K562 (cell line): ENCODE results near the gene PTPRR. TPM values are rescaled to one million over a fixed set of nuclear protein-coding genes. Genes with fewer than 3 reads are reported as not detected.

ENCODE experiments used
- ATAC-seq: fragments of 200-7000 bp; cut with Tn5 transposase; 3 replicates; pipeline ENCODE4 v1.9.1; 2020; ENCODE audit warnings: moderate library complexity
- BruUV-seq: library from RNA; stranded (reverse); fragments of 400-500 nt; replicated peaks from 2 replicates; lab custom pipeline; 2021; lab: Mats Ljungman, UMichigan
- CTCF ChIA-PET: fragments of 300-600 bp; formaldehyde crosslinking; extraction: SDS; loops from one replicate; lab custom pipeline; 2021; ENCODE audit warnings: low intra/inter-chr PET ratio; lab: Yijun Ruan, JAX
- POLR2A ChIA-PET: fragments of 300-600, 350-650 bp; sonication (Branson Sonifier 250); formaldehyde crosslinking; extraction: SDS; loops from one replicate; lab custom pipeline; 2021; ENCODE audit warnings: antibody characterized with exemption, inconsistent platforms; lab: Yijun Ruan, JAX
- DNase-seq, 4 experiments: peaks; one replicate each; pipeline versions ENCODE4 v3.0.0 to v3.0.0-alpha.2; 2011 to 2018; ENCODE audit warnings: low spot score in 3 of 4, mixed read lengths in 3 of 4; ENCODE audit errors: extremely low read depth in 1 of 4
- FAIRE-seq: peaks from 2 replicates; lab custom pipeline; 2011; peaks lifted over from hg19 to GRCh38; lab: Jason Lieb, UNC
- H2AFZ ChIP-seq: 2 replicates; pipeline ENCODE4 v1.6.0; 2011; ENCODE audit warnings: low read depth, low read length, control low read depth, inconsistent platforms
- H3K27ac ChIP-seq: fragments of 200-600 bp; 3 replicates; pipeline ENCODE4 v1.8.0; 2011; ENCODE audit warnings: low read depth, mild to moderate bottlenecking, control low read depth, inconsistent platforms, low read length, moderate library complexity, mixed read lengths; ENCODE audit errors: extremely low read depth
- H3K27me3 ChIP-seq, 2 experiments: fragments of 300-600 bp in 1 of 2; 2 replicates in 1 of 2; 3 replicates in 1 of 2; pipeline versions ENCODE4 v1.6.0 to v1.8.0; 2011; ENCODE audit warnings: inconsistent platforms in 2 of 2, low read length in 2 of 2, mild to moderate bottlenecking in 1 of 2, mixed read lengths in 1 of 2, moderate library complexity in 1 of 2; ENCODE audit not compliant: control insufficient read depth in 2 of 2, insufficient read depth in 2 of 2
- H3K36me3 ChIP-seq: fragments of 300-600 bp; 3 replicates; pipeline ENCODE4 v1.8.0; 2011; ENCODE audit warnings: mild to moderate bottlenecking, low read length, inconsistent platforms; ENCODE audit not compliant: control insufficient read depth, insufficient read depth
- H3K4me1 ChIP-seq, 2 experiments: fragments of 200-600 bp in 1 of 2; replicated peaks in 1 of 2; 2 replicates in 1 of 2; 3 replicates in 1 of 2; pipeline versions ENCODE4 v1.5.1 to v1.8.0; 2011; ENCODE audit warnings: inconsistent platforms in 2 of 2, low read length in 2 of 2, mild to moderate bottlenecking in 1 of 2, mixed read lengths in 1 of 2, moderate library complexity in 1 of 2; ENCODE audit not compliant: control insufficient read depth in 2 of 2, insufficient read depth in 2 of 2
- H3K4me2 ChIP-seq: 2 replicates; pipeline ENCODE4 v1.6.1; 2011; ENCODE audit warnings: low read length, control low read depth, inconsistent platforms, mixed read lengths; ENCODE audit not compliant: insufficient read depth
- H3K4me3 ChIP-seq: fragments of 200-600 bp; sonication (generic), shearing (Covaris generic); 2 replicates; pipeline ENCODE4 v1.5.1; 2016; ENCODE audit warnings: control low read depth, inconsistent platforms
- H3K79me2 ChIP-seq: fragments of 200-600 bp; 3 replicates; pipeline ENCODE4 v1.8.0; 2011; ENCODE audit warnings: low read length, inconsistent platforms; ENCODE audit not compliant: control insufficient read depth, insufficient read depth
- H3K9ac ChIP-seq, 2 experiments: 2 replicates each; pipeline versions ENCODE4 v1.6.0 to v1.6.1; 2011; ENCODE audit warnings: low read depth in 2 of 2, low read length in 2 of 2, control low read depth in 1 of 2, inconsistent platforms in 1 of 2, mild to moderate bottlenecking in 1 of 2, mixed read lengths in 1 of 2; ENCODE audit not compliant: insufficient read depth in 1 of 2
- H3K9me1 ChIP-seq: one replicate; pipeline ENCODE4 v1.6.0; 2011; ENCODE audit warnings: inconsistent platforms, mild to moderate bottlenecking, low read length, moderate library complexity; ENCODE audit not compliant: control insufficient read depth, insufficient read depth
- H3K9me3 ChIP-seq: replicated peaks from 2 replicates; pipeline ENCODE4 v1.5.1; 2011; ENCODE audit warnings: low read depth, low read length, inconsistent platforms; ENCODE audit not compliant: control insufficient read depth, insufficient read depth
- H4K20me1 ChIP-seq: replicated peaks from 2 replicates; pipeline ENCODE4 v1.6.1; 2011; ENCODE audit warnings: low read length, inconsistent platforms, mixed read lengths; ENCODE audit not compliant: control insufficient read depth, insufficient read depth
- CHD2 ChIP-seq: IDR thresholded peaks from 2 replicates; pipeline ENCODE4 v1.6.1; 2011; ENCODE audit warnings: low read depth, low read length
- COPS2 ChIP-seq: fragments of 450-650 bp; conservative IDR thresholded peaks from 2 replicates; pipeline ENCODE4 v1.6.1; 2016; ENCODE audit warnings: mild to moderate bottlenecking, moderate library complexity
- NFIC ChIP-seq: fragments of 450-650 bp; IDR thresholded peaks from 2 replicates; pipeline ENCODE4 v1.6.1; 2017; ENCODE audit warnings: mild to moderate bottlenecking, inconsistent platforms
- NFIX ChIP-seq: fragments of 250-450 bp; sonication (Bioruptor Pico); IDR thresholded peaks from 2 replicates; pipeline ENCODE4 v1.4.0; 2020; ENCODE audit warnings: low read depth, mild to moderate bottlenecking, moderate library complexity
- NUFIP1 ChIP-seq: fragments of 450-650 bp; IDR thresholded peaks from 2 replicates; pipeline ENCODE4 v1.6.1; 2018; ENCODE audit not compliant: partially characterized antibody
- TAL1 ChIP-seq: fragments of 450-650 bp; IDR thresholded peaks from 2 replicates; pipeline ENCODE4 v1.6.1; 2016; ENCODE audit warnings: mild to moderate bottlenecking
- ZNF212 ChIP-seq: fragments of 450-650 bp; formaldehyde crosslinking; IDR thresholded peaks from 2 replicates; pipeline ENCODE4 v1.4.0; 2020; ENCODE audit warnings: mild to moderate bottlenecking
- WGBS: fragments of 100-300 bp; shearing (Covaris generic); methylation state at CpG from one replicate; pipeline ENCODE4 v1.1.6; 2016; ENCODE audit warnings: low coverage, mixed read lengths; ENCODE audit not compliant: insufficient coverage; ENCODE audit errors: missing lambda C conversion rate; 5-methylcytosine and 5-hydroxymethylcytosine counted together
- in situ Hi-C: fragments of 300-500 bp; cut with MboI; formaldehyde crosslinking; loops from 4 replicates; pipeline ENCODE4 v1.15.0; 2018; ENCODE audit warnings: inconsistent platforms, mixed read lengths
- intact Hi-C: fragments of 100-400 bp; cut with micrococcal nuclease; formaldehyde crosslinking; loops from 2 replicates; pipeline ENCODE4 v1.14.2; 2022
- polyA plus RNA-seq, 8 experiments: library from polyadenylated mRNA; depleted of rRNA in 4 of 8; stranded (reverse) in 5 of 8; unstranded in 3 of 8; fragments of >200 nt; fragmentation: Nextera tagmentation in 2 of 8; fragmentation: Illumina TruSeq in 1 of 8; extraction: Ambion mirVana in 2 of 8; extraction: Trizol in 1 of 8; gene quantifications; 2 replicates each; pipeline versions ENCODE4 v1.2.1 to v1.2.3, GENCODE V29; 2011 to 2014; ENCODE audit warnings: inconsistent platforms in 1 of 8, missing spikeins in 1 of 8
- total RNA-seq, 7 experiments: library from RNA; depleted of rRNA in 6 of 7; stranded (reverse); fragments of >200 nt in 6 of 7; fragmentation: Illumina TruSeq in 2 of 7; extraction: Trizol in 2 of 7; gene quantifications; 2 replicates each; pipeline versions ENCODE4 v1.2.1 to v1.2.3, GENCODE V29; 2011 to 2021; ENCODE audit warnings: low replicate concordance in 1 of 7
- TF ChIP-seq, protein P1 (sequence below): sonication (generic); formaldehyde crosslinking; IDR thresholded peaks from 2 replicates; pipeline ENCODE4 v1.9.0; 2022; ENCODE audit warnings: mild to moderate bottlenecking, missing genetic modification reagents

PTPRR gene
- total and polyA plus RNA-seq, 9 of the 15 experiments (the other 6 are each of a cell fraction or from before 2014, with no cell fraction given), result 6.6 to 41.7 (median 12.3) TPM

DNA sequence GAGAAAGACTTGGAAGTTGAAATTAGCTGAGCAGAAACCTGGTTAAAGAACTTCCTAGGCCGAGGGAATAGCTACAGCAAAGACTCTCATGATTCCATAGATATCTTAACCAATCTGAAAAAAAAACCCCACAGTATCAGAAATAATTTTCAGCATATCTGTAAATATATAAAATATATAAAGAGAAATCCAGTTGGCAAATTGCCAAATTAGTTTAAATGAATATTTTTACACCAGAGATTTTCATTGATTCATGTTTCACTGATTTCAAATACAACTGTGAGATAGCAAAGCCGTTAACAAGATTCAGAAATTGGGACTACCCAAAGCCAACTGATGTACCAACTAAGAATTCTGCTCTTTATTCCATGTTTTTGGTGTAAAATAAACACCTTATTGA lies 6.8 kb upstream of the PTPRR start:
- ChIA-PET CTCF (no interaction called here), POLR2A (no interaction called here)
- H4K20me1 ChIP-seq, result no peaks in the 10 kb centered on the region
- no peak overlapping the region for H3K4me2 ChIP-seq
- intact Hi-C loops (no loop called here), in situ Hi-C loops (no loop called here)
- BruUV-seq, result no TSS peak
- no peaks in the 10 kb centered on the region for H3K36me3 ChIP-seq
- no peak for DNase-seq
- H3K27ac ChIP-seq, result no peak overlapping the region
- H2AFZ ChIP-seq, result no peak overlapping the region
- no peaks in the 10 kb centered on the region for H3K79me2 ChIP-seq
- no peak for ATAC-seq
- H3K9me3 ChIP-seq, result no peaks in the 10 kb centered on the region
- H3K9ac ChIP-seq, result no peak overlapping the region
- WGBS, result 0% methylated on average over 2 of the region's 2 CpGs
- H3K9me1 ChIP-seq, result no peaks in the 10 kb centered on the region
- no peaks in the 10 kb centered on the region for H3K27me3 ChIP-seq
- no peaks in the 10 kb centered on the region for H3K4me1 ChIP-seq
- FAIRE-seq, result no peak
- no peak overlapping the region for H3K4me3 ChIP-seq
- TF ChIP-seq NFIC (peak; percentile 96), NUFIP1 (no peak), NFIX (CRISPR knock-in tag) (peak; percentile 98)
- TF ChIP-seq, all 486 proteins: peak for 2

DNA sequence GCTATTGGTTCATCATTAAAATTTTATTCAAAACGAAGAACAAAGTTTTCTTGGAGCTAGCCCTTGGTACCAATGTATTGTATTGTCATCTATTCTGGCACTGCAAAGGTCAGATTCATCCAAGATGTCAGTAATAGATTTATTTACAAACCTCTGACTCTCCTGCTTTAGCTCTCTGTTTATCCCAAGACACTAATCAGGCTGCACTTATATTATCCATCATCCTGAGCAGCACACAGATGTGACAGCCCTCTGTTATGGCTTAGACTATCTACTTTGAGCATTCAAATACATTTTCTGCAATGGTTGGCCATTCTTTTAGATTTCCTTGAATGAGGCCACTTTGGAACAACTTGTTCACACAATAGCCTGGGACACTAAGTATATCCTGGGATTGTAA lies 5.0 kb upstream of the PTPRR start:
- Histone ChIP-seq H3K79me2 (no peaks in the 10 kb centered on the region), H3K27ac (no peak overlapping the region), H2AFZ (no peak overlapping the region), H3K9ac (no peak overlapping the region), H3K4me1 (no peaks in the 10 kb centered on the region), H3K27me3 (peaks cover 0 to 8% of the 10 kb centered on the region in 2 experiments; a peak in 2 of 5 replicates), H3K9me1 (no peaks in the 10 kb centered on the region), H3K4me2 (no peak overlapping the region), H3K9me3 (no peaks in the 10 kb centered on the region), H3K36me3 (no peaks in the 10 kb centered on the region), H3K4me3 (no peak overlapping the region), H4K20me1 (no peaks in the 10 kb centered on the region)
- ATAC-seq, result no peak
- 0% methylated on average over 1 of the region's 1 CpG for WGBS
- in situ Hi-C loops, result no loop called here
- POLR2A ChIA-PET, result no interaction called here
- no peak for DNase-seq
- CTCF ChIA-PET, result no interaction called here
- TF ChIP-seq COPS2 (no peak), CHD2 (no peak), TAL1 (no peak), ZNF212 (CRISPR knock-in tag) (no peak)
- TF ChIP-seq, protein P1, sequence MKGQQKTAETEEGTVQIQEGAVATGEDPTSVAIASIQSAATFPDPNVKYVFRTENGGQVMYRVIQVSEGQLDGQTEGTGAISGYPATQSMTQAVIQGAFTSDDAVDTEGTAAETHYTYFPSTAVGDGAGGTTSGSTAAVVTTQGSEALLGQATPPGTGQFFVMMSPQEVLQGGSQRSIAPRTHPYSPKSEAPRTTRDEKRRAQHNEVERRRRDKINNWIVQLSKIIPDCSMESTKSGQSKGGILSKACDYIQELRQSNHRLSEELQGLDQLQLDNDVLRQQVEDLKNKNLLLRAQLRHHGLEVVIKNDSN (CRISPR knock-in tag), result no peak
- intact Hi-C loops, result no loop called here
- no TSS peak for BruUV-seq
- no peak for FAIRE-seq
